LoVo (cell line): ENCODE data around the gene LHPP.

ENCODE experiments used
- DNase-seq: peaks from one replicate; pipeline ENCODE4 v3.0.0-alpha.2; 2016; ENCODE audit warnings: low spot score

Gene LHPP

GRCh38 chr10:124496620-124497019, 35.0 kb downstream of the LHPP start:
- no peak for DNase-seq

- no peak for DNase-seq
Measured at GRCh38 chr10:124497196-124497881, 35.7 kb downstream of the LHPP start.

GRCh38 chr10:124498056-124498455, 36.4 kb downstream of the LHPP start:
- no peak for DNase-seq

- DNase-seq = no peak
Measured at GRCh38 chr10:124500757-124501156, 39.1 kb downstream of the LHPP start.

GRCh38 chr10:124504711-124505110, 43.1 kb downstream of the LHPP start:
- no peak for DNase-seq

GRCh38 chr10:124505279-124505678, 43.7 kb downstream of the LHPP start:
- DNase-seq = no peak

GRCh38 chr10:124508070-124508667, 46.5 kb downstream of the LHPP start:
- no peak for DNase-seq

GRCh38 chr10:124508907-124509454, 47.4 kb downstream of the LHPP start:
- no peak for DNase-seq

- DNase-seq = no peak
Measured at GRCh38 chr10:124509880-124510632, 48.4 kb downstream of the LHPP start.

- DNase-seq = no peak
Measured at GRCh38 chr10:124510759-124511158, 49.1 kb downstream of the LHPP start.

GRCh38 chr10:124511205-124512039, 49.8 kb downstream of the LHPP start:
- no peak for DNase-seq

- no peak for DNase-seq
Measured at GRCh38 chr10:124512040-124512428, 50.4 kb downstream of the LHPP start.

GRCh38 chr10:124512600-124512999, 51.0 kb downstream of the LHPP start:
- no peak for DNase-seq

GRCh38 chr10:124515244-124515970, 53.8 kb downstream of the LHPP start:
- DNase-seq = no peak

GRCh38 chr10:124516181-124516580, 54.6 kb downstream of the LHPP start:
- no peak for DNase-seq

- no peak for DNase-seq
Measured at GRCh38 chr10:124516746-124517397, 55.2 kb downstream of the LHPP start.

GRCh38 chr10:124517461-124517860, 55.8 kb downstream of the LHPP start:
- DNase-seq = no peak

GRCh38 chr10:124517931-124518330, 56.3 kb downstream of the LHPP start:
- no peak for DNase-seq

- DNase-seq = no peak
Measured at GRCh38 chr10:124518366-124518765, 56.7 kb downstream of the LHPP start.

- no peak for DNase-seq
Measured at GRCh38 chr10:124520558-124521428, 59.2 kb downstream of the LHPP start.
